Measurements from ENCODE around the gene BARX2.
A peak's percentile ranks its signal among the peaks of the same experiment; 100 is the strongest.
"Not testable (repeated sequence)": the region's sequence is repeated elsewhere in the genome, so short reads cannot be mapped to it uniquely, and the experiment has no call there.

Gene BARX2, protein sequence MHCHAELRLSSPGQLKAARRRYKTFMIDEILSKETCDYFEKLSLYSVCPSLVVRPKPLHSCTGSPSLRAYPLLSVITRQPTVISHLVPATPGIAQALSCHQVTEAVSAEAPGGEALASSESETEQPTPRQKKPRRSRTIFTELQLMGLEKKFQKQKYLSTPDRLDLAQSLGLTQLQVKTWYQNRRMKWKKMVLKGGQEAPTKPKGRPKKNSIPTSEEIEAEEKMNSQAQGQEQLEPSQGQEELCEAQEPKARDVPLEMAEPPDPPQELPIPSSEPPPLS

GRCh38 chr11:129375751-129376657, at the start of gene BARX2:
Gene BARX2, plus strand, starts transcription at chr11:129375848. Its CDS starts 188 bp downstream, at chr11:129376036.
- peak; percentile 60 for DNase-seq (ENCODE audit: low read depth)

- no peak for DNase-seq (ENCODE audit: low read depth)
These were observed 48.7 kb upstream of the BARX2 start for GRCh38 chr11:129326921-129327320.

DNA sequence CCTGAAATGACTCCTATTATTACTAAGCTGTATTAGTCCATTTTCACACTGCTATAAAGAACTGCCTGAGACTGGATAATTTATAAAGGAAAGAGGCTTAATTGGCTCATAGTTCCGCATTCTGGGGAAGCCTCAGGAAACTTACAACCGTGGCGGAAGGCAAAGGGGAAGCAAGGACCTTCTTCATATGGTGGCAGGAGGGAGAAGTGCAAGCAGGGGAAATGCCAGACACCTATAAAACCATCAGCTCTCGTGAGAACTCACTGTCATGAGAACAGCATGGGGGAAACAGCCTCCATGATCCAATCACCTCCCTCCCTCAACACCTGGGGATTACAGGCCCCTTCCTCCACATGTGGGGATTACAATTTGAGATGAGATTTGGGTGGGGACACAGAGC, 47.9 kb upstream of the BARX2 start:
- not testable (repeated sequence) for DNase-seq (ENCODE audit: low read depth)

- DNase-seq (ENCODE audit: low read depth), result no peak
These were observed 46.9 kb upstream of the BARX2 start for GRCh38 chr11:129328756-129329155.

GRCh38 chr11:129331217-129331616, 44.4 kb upstream of the BARX2 start:
- DNase-seq (ENCODE audit: low read depth), result no peak

DNA sequence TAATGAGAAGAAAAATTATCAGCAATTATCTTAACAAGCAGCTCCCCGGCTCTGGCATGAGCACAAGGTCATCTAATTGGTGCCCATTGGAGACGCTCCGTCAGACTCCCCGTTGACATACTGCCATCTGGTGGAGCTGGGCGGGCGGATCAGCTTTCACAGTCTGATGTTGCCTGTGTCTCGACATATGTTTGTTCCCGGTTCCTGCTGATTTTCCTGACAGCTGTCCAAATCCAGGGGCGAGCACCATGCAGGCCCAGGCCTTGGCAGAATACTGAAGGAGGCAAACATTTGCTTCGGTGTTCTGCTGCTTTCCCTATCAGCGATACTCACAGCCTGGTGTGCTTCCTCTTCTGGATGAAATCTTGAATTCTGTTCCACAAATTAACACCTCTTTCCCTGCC, 43.8 kb upstream of the BARX2 start:
- DNase-seq (ENCODE audit: low read depth), result peak; percentile 77

DNA sequence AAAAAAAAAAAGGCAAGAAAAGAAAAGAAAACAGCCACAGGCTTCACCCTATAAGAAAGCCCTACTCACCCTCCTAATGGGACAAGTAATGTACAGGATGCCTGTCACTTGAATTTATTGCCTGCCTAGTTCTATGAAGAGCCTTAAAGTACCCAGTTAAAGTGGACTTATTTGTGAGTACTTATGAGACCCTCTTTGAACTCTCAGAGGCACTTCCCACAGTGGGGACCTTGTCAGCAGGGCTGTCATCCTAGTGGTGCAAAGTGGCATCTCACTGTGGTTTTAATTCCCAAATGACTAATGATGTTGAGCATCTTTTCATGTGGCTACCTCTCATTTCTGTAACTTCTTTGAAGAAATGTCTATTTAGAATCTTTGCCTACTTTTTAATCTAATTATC, 41.8 kb upstream of the BARX2 start:
- DNase-seq (ENCODE audit: low read depth), result no peak

- DNase-seq (ENCODE audit: low read depth), result not testable (repeated sequence)
These were observed 31.2 kb upstream of the BARX2 start for GRCh38 chr11:129344301-129344940.

GRCh38 chr11:129346916-129347315, 28.7 kb upstream of the BARX2 start:
- DNase-seq (ENCODE audit: low read depth), result peak; percentile 6

DNA sequence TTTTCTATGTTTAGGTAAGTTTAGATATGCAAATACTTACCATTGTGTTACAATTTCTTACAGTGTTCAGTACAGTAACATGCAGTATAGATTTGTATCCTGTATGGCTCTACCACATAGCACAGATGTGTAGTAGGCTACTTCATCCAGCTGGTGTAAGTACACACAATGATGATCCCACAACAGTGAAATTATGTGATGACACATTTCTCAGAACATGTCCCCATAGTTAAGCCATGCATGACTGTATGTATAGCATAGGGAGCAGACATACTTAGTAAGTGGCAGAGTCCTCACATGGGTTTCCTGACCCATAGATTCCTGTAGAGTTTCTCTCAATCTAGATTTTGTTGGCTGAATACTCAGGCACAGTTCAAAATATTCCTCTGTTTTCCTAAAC, 26.8 kb upstream of the BARX2 start:
- no peak for DNase-seq (ENCODE audit: low read depth)

- no peak for DNase-seq (ENCODE audit: low read depth)
These were observed 23.0 kb upstream of the BARX2 start for GRCh38 chr11:129352676-129353075.

DNA sequence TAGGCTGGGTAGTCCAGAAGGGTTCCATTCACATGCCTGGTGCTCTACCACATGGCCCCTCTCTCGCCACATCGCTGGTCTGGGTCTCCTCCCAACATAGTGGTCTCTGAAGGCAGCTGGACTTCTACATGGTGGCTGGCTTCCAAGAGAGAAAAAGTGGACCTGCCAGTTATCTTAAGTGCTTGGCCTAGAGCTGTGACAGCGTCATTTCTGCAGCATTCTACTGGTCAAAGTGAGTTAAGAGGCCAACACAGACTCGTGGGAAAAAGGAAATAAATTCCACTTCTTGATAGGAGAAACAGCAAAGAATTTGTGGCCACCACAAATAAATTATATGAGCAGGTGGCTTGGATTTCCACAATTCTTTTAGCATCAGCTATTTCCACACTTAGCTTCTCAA, 21.0 kb upstream of the BARX2 start:
- no peak for DNase-seq (ENCODE audit: low read depth)

DNA sequence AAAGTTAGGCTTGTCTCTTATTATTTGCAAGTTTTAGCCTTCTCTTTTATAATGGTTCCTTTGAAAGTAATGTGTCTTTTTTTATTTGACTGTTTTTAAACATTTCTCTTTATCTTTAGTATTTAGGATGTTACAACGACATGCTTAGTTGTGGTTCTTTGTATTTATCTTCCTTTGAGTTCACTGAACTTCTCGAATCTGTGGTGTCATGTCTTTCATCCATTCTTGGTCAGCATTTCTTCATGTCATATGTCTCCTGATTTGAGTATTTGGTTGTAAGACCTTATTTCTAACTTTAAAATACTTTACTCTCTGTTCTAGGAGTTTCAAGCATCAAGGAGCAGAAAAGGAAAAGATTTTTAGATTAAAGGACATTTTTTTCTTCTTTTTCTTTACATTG, 15.9 kb upstream of the BARX2 start:
- no peak for DNase-seq (ENCODE audit: low read depth)

DNA sequence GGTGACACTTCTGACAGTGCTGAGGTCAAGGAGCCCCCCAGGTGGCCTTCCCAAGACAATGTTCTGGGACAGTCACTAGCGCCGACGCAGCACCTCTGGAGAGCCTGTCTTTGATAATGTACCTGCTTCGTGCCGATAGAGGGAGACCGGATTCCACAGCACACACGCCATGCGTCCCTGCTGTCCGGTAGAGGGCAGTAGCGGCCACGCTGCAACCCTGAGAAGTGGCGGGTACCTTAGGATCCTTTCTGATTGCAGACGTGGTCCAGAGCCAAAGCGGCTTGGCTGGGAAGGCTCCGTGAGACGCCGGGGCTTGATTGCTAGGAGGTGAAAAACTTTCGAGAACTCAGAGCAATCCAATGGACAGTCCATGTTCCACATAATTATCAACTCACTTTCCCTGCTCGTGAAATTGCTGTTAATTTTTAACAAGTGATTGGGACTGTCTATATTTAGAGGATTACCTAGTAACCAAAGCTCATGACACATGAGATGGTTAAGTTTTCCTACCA, 11.4 kb upstream of the BARX2 start:
- DNase-seq (ENCODE audit: low read depth), result peak; percentile 84

DNA sequence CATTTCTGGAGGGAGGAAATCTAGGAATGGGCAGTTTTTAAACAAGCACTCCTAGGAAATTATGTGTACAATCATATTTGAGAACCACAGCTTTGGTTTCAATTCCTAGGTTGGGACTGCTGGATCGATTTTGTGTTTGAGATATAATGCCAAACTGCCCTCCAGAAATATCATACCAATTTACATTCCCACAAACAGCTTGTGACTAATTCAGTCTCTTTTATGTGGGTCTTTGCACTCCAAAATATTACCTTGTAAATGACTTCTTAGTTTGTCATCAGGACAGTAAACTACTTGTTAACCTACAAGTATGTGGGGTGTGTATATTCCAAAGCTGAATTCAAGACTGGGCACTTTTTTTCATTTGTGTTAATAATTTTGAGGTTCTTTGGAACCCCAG, 9.8 kb upstream of the BARX2 start:
- no peak for DNase-seq (ENCODE audit: low read depth)

DNA sequence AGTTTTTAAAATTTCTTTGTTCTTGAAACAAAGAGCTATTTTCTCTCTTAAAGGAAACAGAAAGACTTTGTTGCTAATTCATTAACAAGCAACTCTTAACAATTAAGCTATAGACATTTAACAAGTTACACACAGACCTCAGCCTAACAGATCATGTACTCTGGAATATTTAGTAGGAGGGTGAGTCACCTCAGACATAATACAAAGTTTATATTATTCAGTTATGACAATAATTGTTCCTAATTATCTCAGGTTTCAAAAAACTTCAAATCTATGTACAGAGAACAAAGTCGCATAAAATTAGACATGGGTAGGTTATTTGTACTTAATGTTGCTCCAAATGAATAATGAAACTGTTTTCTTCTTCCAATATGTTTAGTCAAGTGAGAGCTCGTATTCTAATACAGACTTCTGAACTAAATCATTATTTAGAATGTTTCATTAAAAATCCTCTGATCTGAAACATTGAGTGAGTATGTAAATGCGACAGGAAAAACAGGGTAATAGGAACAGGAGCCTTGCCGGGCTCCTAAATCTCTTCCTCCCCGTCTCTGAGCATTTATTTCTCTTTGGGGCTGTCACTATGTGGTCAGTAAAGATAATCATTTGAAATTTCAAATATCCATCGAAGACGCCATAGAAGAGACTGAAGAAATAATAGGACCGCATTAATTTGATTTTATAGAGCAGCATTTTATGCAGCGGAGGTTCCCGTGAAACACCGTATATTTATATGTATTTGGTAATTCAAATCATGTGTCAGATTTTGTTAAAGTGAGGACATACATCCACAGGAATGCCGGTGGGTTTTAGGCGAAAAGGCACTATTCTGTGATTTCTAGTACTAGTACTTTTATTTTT, 8.7 kb upstream of the BARX2 start:
- DNase-seq (ENCODE audit: low read depth), result no peak

DNA sequence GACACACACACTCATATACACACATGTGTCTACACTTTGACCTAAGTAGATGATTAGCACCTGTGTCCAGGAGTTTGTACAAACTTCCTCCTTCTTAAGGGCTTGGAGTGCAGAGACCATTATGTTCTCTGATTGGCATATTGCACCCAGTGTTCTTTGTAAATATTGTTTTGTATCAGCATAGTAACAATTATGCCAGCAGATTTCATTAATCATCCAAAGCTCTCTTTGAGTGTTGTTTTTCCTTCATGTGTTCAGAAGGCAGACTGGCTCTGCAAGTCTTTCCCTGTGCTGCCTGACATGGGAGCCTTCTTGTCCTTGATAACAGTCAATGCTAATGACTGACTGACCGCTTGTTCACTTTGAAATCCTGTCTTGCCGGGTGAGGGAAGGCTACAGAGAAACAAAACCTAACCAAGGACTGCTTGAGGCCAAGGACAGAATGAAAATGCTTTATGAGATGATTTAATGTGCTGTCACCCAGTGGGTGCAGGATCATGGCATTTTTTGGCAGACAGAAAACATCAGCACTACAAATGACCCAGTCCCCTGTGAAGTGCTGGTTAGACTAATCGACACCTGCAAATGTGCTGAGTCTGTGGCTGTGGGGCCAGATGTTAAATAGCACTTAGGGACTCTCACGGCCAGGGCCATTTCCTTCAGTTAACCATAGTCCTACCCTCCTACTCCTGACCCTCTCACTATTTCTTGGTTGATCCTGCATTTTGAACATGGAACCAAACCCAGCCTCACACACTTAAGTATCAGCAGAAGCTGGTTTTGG, 6.6 kb upstream of the BARX2 start:
- DNase-seq (ENCODE audit: low read depth), result no peak

GRCh38 chr11:129370715-129371114, 4.9 kb upstream of the BARX2 start:
- DNase-seq (ENCODE audit: low read depth), result no peak

DNA sequence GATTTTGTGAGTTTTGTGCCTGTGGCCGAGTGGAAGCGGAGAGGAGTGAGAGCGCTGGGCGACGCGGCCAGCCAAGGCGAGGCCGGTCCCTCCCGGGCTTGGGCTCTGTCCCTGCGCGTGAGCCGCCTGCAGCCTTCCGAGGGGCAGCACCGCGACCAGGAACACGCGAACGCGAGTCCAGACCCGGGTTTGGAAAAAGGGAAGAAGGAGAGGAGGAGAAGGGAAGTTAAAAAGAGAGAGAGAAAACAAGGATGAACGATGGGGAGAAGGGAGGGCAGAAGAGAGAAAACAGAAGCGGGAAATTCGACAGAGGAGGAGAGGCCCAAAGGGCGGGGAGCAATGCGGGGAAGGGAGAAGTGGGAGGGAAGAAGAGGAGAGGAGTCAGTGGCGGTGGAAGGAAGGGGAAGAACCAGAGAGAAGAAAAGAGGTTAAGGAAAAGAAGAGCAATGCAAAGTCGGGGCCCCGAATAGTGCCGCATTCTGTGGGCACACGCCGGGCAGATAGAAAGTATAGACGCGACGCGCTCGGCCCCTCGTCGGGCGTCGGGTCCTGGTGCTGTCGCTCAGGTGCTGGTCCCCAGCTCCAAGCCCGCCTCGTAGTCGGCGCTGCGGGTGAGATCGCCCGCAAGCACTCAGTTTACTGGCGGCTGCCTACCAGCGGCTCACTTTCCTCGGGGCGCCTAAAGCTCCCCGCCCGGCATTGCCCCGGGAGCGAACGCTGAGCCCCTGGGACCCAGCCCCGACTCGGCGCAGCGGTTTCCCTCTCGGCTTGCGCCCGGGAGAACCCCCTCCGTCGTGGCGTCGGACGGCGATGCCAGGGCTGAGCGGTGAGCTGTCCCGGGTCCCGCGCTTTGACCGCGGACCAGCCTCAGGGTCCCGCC, 2.8 kb upstream of the BARX2 start:
- no peak for DNase-seq (ENCODE audit: low read depth)

DNA sequence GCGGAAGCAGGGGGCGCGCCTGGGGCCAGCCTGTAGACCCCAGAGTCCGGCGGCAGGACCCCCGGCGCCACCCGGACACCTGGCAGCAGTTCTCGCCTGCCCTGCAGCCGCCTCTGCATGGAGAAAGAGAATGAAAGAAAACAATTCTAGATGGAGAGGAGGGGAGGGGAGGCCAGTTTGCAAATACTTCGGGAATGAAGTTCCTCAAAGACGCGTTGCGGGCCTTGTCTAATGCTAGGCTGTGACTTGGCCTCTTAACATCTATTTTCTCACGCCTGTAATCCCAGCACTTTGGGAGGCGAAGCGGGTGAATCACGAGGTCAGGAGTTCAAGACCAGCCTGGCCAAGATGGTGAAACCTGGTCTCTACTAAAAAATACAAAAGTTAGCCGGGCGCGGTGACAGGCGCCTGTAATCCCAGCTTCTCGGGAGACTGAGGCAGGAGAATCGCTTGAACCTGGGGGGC, 2.1 kb upstream of the BARX2 start:
- peak; percentile 32 for DNase-seq (ENCODE audit: low read depth)

All from EH (cell line).